T1000 (cell line): ENCODE data around the gene ZNF140.

ENCODE experiments used
- DNase-seq: peaks from one replicate; lab custom pipeline; 2025; ENCODE audit warnings: mixed read lengths; lab: John Stamatoyannopoulos, UW

Gene ZNF140

GRCh38 chr12:133080368-133081158 is at the start of gene ZNF140:
TSS of gene ZNF140 (plus strand) at chr12:133080923. CDS start at chr12:133081321, 398 bp downstream.
- DNase-seq, result peak; percentile 81

- peak; percentile 90 for DNase-seq
Observed at GRCh38 chr12:133037207-133038005, 43.3 kb upstream of the ZNF140 start, which contains the start of gene ZNF84. TSS of gene ZNF84 (plus strand) at chr12:133037509. CDS start at chr12:133041468, 3,959 bp downstream.

- no peak for DNase-seq
Observed at GRCh38 chr12:133038118-133038709, 42.5 kb upstream of the ZNF140 start.

- no peak for DNase-seq
Observed at GRCh38 chr12:133046698-133047097, 34.0 kb upstream of the ZNF140 start.

GRCh38 chr12:133057446-133057845 is 23.3 kb upstream of the ZNF140 start:
- DNase-seq, result no peak

- DNase-seq, result no peak
Observed at GRCh38 chr12:133058203-133059113, 22.3 kb upstream of the ZNF140 start.

- no peak for DNase-seq
Observed at GRCh38 chr12:133061954-133062353, 18.8 kb upstream of the ZNF140 start.

- no peak for DNase-seq
Observed at GRCh38 chr12:133063556-133063955, 17.2 kb upstream of the ZNF140 start.

GRCh38 chr12:133073836-133074235 is 6.9 kb upstream of the ZNF140 start:
- no peak for DNase-seq

GRCh38 chr12:133080026-133080367 is 726 bp upstream of the ZNF140 start:
- peak; percentile 87 for DNase-seq

GRCh38 chr12:133081159-133081780 is 547 bp downstream of the ZNF140 start:
- DNase-seq, result no peak

GRCh38 chr12:133083345-133083744 is 2.6 kb downstream of the ZNF140 start:
- no peak for DNase-seq

- DNase-seq, result no peak
Observed at GRCh38 chr12:133105620-133106019, 24.9 kb downstream of the ZNF140 start.

GRCh38 chr12:133106253-133106652 is 25.5 kb downstream of the ZNF140 start:
- DNase-seq, result no peak

GRCh38 chr12:133107121-133107520 is 26.4 kb downstream of the ZNF140 start:
- no peak for DNase-seq

GRCh38 chr12:133108150-133108549 is 27.4 kb downstream of the ZNF140 start:
- no peak for DNase-seq

- no peak for DNase-seq
Observed at GRCh38 chr12:133120385-133121191, 39.9 kb downstream of the ZNF140 start.

GRCh38 chr12:133124674-133125073 is 44.0 kb downstream of the ZNF140 start:
- no peak for DNase-seq

- no peak for DNase-seq
Observed at GRCh38 chr12:133129368-133130037, 48.8 kb downstream of the ZNF140 start.
